H1 (cell line): ENCODE data around the gene TBC1D3B. TPM values are rescaled to one million over a fixed set of nuclear protein-coding genes. Genes with fewer than 3 reads are reported as not detected.

Experiments
- E2F6 ChIP-seq: IDR thresholded peaks from 2 replicates; pipeline ENCODE4 v1.6.1; 2012; ENCODE audit warnings: inconsistent platforms
- YY1 ChIP-seq: IDR thresholded peaks from 2 replicates; pipeline ENCODE4 v1.6.1; 2011; ENCODE audit warnings: low read depth, mild to moderate bottlenecking, low read length
- polyA plus RNA-seq, 7 experiments: library from polyadenylated mRNA; depleted of rRNA in 3 of 7; stranded (reverse) in 5 of 7; unstranded in 2 of 7; fragments of >200 nt in 5 of 7; fragments of 200-250 nt in 2 of 7; gene quantifications; 1 replicate in 5 of 7; 2 replicates in 1 of 7; 4 replicates in 1 of 7; pipeline versions ENCODE4 v1.2.1 to v1.2.3, GENCODE V29; 2011 to 2013; ENCODE audit warnings: missing spikeins in 2 of 7, mixed read lengths in 2 of 7
- total RNA-seq: library from RNA; stranded (reverse); fragmentation: NEBNext Ultra II Directional; extraction: Animal tissue kit (Norgen Biotek cat#: 25700); gene quantifications from 2 replicates; pipeline ENCODE4 v1.2.1, GENCODE V29; 2021

TBC1D3B gene
- total and polyA plus RNA-seq, 2 of the 8 experiments (the other 6 are each of a cell fraction or from before 2014, with no cell fraction given): 0.54 to 6.2 TPM

- TF ChIP-seq E2F6 (no peak), YY1 (no peak)
These were observed 19.7 kb upstream of the TBC1D3B start (continued) for GRCh38 chr17:36196131-36196486.
